Non-pigmented ciliary epithelial cell (primary cell): ENCODE measurements around the gene FOXK1.
A peak's percentile ranks its signal among the peaks of the same experiment; 100 is the strongest.

Experiments used
- DNase-seq: peaks from one replicate; pipeline ENCODE4 v3.0.0-alpha.2; 2010; ENCODE audit warnings: low read depth

FOXK1 gene

GRCh38 chr7:4722960-4723630, 41.0 kb downstream of the FOXK1 start:
- DNase-seq: no peak

DNA sequence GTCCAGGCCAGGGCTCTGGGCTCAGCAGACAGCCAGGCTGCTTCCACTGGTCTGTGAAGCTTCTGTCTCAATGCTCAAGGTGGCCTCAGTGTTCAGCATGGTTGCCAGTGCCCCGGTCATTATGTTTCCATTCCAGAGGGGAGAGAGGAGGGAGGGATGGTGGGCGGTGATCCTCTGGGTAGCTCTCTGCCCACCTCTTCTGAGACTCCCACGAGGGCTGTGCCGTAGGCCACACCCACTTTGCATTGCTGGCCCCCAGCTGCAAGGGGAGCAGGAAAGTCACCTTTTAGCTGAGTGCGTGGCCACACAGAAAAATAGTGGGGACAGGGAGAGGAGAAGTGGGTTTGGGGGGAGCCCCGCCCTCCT, 42.5 kb downstream of the FOXK1 start:
- no peak for DNase-seq

GRCh38 chr7:4725014-4725849, 43.1 kb downstream of the FOXK1 start:
- no peak for DNase-seq

GRCh38 chr7:4725850-4726450, 43.9 kb downstream of the FOXK1 start:
- DNase-seq: no peak

- DNase-seq: no peak
Measured at GRCh38 chr7:4726566-4726965, 44.5 kb downstream of the FOXK1 start.

DNA sequence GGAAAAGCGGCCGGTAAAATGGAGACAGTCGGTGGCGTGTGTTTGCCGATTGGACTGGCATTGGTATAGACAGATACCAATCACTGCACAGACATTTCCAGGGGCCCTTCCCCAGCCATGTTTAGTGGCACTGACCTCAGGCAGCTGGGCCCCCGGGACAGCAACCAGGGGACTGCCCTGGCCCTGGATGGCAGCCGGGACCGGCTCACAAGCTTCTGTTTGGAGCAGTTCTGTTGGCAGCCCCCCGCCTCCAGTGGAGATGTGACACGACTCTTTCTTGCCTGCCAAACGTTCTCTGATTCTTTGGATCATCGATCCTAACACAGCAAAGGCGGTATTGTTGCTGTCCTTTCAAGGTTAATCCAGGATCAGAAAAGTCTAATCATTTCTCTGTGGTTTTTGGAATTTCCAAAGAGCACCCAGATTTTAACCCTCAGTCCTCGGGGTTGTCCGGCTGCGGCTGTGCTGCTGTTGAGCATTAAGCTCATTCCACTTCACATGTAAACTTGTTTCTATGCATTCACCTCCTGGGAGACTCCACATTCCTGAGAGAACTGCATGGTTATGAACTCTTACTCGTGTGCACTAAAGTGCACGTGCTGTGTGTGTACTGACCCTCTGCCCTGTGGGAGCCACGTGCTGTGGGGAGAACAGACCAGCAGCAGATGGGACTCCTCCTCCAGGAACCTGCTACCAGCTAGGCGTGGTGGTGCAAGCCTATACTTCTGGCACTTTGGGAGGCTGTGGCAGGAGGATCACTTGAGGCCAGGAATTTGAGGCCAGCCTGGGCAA, 46.0 kb downstream of the FOXK1 start:
- no peak for DNase-seq

- DNase-seq: no peak
Measured at GRCh38 chr7:4729266-4729665, 47.2 kb downstream of the FOXK1 start.

- no peak for DNase-seq
Measured at GRCh38 chr7:4730276-4730675, 48.2 kb downstream of the FOXK1 start.

- no peak for DNase-seq
Measured at GRCh38 chr7:4730971-4731370, 48.9 kb downstream of the FOXK1 start.

DNA sequence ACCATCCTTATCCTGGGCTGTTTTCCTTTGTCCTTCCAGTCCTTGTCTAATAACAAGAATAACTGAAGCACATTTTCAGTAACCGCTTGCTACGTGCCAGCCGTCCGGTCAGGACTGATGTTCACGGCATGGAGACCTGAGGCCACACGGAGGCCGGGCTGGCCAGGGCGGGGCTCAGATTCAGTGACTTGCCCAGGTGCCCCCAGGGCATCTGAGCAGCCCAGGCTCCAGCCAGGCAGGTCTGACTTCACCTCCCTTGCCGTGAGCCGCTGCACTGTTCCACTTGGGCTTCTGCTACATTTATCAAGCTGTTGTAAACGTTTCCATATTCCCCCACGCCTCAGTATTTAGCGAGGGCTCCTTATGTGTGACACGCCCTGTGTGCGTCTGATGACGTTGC, 49.7 kb downstream of the FOXK1 start:
- no peak for DNase-seq

GRCh38 chr7:4733936-4734528, 51.9 kb downstream of the FOXK1 start:
- no peak for DNase-seq

DNA sequence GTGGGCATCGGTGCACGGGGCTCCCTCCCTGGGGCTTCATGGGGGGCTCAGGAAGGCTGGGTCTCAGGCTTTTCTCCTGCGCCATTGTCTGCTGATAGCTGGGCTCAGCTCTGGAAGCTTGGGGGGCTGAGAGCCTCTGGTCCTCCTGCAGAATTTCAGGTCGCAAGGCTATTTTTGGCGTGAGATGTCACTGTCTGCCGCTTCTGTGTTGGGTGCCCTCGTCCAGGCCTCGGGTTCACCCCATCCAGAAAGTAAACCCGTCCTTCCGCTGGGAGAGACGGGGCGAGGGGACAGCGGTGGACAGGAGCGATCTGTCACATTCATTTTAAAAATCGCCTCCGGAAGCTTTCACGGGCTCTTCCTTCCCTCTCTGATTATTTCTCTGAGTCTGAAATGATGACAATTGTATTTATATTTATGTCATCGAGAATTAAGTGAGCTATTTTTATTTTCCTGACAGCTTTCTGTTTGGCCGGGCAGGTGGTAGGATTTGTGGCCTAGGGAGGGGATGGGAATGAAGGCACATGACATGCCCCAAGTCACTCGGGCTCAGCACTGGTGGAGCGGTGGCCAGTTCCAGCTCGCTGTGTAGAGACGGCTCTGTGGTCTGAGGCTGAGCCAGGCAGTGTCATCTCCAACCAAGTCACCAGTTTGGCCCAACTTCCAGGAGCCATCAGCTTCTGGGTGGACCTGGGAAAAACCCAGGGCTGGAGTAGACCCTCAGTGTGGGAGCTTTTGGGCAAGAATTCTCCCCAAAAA, 52.7 kb downstream of the FOXK1 start:
- no peak for DNase-seq

- no peak for DNase-seq
Measured at GRCh38 chr7:4737300-4737699, 55.2 kb downstream of the FOXK1 start.

GRCh38 chr7:4738711-4739527, 56.8 kb downstream of the FOXK1 start:
- peak; percentile 51 for DNase-seq

DNA sequence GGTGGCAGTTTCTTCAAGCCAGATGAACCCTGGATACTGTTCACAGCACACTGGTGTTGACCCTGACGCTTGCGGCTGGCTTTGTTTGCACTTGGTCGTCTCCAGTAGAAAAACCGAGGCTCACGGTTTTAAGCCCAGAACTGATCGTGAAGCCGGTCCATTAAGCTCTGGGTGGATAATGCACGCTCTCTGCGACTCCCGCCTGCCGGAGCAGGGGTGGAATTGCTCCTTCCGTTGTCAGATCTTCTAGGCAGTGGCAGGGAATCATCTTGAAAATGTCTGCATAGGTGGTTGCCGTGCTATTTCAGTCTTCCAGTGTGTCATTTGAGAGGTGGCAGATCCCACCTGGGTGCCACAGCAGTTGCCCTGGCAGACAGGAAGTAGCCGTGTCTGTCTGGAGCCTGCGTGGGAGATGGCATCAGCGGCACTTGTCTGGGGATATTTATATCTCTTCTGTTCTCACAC, 57.5 kb downstream of the FOXK1 start:
- DNase-seq: no peak

- DNase-seq: no peak
Measured at GRCh38 chr7:4740796-4741195, 58.7 kb downstream of the FOXK1 start.

DNA sequence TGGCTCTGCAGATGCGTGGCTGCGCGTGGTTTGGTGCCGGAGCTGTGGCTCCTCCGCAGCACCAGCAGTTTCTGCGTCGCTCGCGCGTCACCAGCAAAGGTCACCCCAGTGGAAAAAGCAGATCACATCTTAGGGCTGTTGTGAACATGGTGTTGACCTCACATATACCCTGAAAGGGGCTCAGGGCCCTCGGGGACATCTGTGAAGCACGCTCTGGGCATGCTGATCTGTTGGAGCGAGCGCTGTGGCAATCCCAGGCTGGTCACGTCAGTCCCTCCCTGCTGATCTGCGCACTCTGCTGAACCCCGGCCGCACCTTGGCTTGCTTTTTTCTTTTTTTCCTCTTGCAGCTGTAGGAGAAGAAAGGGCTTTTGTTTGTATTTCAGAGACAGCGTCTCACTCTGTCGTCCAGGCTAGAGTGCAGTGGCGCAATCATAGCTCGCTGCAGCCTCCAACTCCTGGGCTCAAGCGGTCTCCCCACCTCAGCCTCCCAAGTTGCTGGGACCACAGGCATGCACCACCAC, 60.0 kb downstream of the FOXK1 start:
- DNase-seq: no peak

- no peak for DNase-seq
Measured at GRCh38 chr7:4742852-4743251, 60.8 kb downstream of the FOXK1 start.

GRCh38 chr7:4744391-4745264, 62.5 kb downstream of the FOXK1 start:
- DNase-seq: peak; percentile 97
